A549 (cell line): ENCODE measurements around the gene PAIP2.

ENCODE experiments used
- CEBPB ChIP-seq, 2 experiments: fragments of >200 bp in 1 of 2; sonication (Bioruptor Twin) in 1 of 2; formaldehyde crosslinking in 1 of 2; IDR thresholded peaks; 2 replicates each; pipeline ENCODE4 v1.6.1; 2012 to 2016
- CHD2 ChIP-seq: fragments of 150-350 bp; IDR thresholded peaks from 2 replicates; pipeline ENCODE4 v1.6.1; 2014; ENCODE audit warnings: low read length; ENCODE audit not compliant: partially characterized antibody
- CTCF ChIP-seq: fragments of >200 bp; sonication (Bioruptor Twin); formaldehyde crosslinking; IDR thresholded peaks from 3 replicates; pipeline ENCODE4 v1.5.1; 2016
- E2F6 ChIP-seq: IDR thresholded peaks from 2 replicates; pipeline ENCODE4 v1.6.1; 2012; ENCODE audit warnings: low read depth, borderline replicate concordance
- EP300 ChIP-seq, 2 experiments: fragments of >200 bp; sonication (Bioruptor Twin); formaldehyde crosslinking; IDR thresholded peaks; 2 replicates in 1 of 2; 3 replicates in 1 of 2; pipeline ENCODE4 v1.6.1; 2016 to 2017
- GATA3 ChIP-seq: IDR thresholded peaks from 2 replicates; pipeline ENCODE4 v1.6.1; 2012; ENCODE audit warnings: borderline replicate concordance
- HMGXB4 ChIP-seq: fragments of 250-450 bp; sonication (Bioruptor Pico); IDR thresholded peaks from 2 replicates; pipeline ENCODE4 v1.5.0; 2021; ENCODE audit warnings: mild to moderate bottlenecking, moderate library complexity, borderline replicate concordance
- PBX3 ChIP-seq: IDR thresholded peaks from 2 replicates; pipeline ENCODE4 v1.6.1; 2012
- POLR2A ChIP-seq: IDR thresholded peaks from 2 replicates; pipeline ENCODE4 v1.6.1; 2012; ENCODE audit warnings: mild to moderate bottlenecking, low read length
- RAD21 ChIP-seq, 2 experiments: fragments of >200 bp in 1 of 2; sonication (Bioruptor Twin) in 1 of 2; formaldehyde crosslinking in 1 of 2; IDR thresholded peaks in 1 of 2; conservative IDR thresholded peaks in 1 of 2; 2 replicates in 1 of 2; 3 replicates in 1 of 2; pipeline ENCODE4 v1.6.1; 2012 to 2018; ENCODE audit warnings: inconsistent platforms in 1 of 2
- RNF2 ChIP-seq: fragments of 200-600 bp; sonication (generic); IDR thresholded peaks from 2 replicates; pipeline ENCODE4 v1.6.1; 2016; ENCODE audit warnings: low read depth, mild to moderate bottlenecking, antibody characterized with exemption, moderate library complexity, borderline replicate concordance
- TF ChIP-seq, protein P1 (sequence below): fragments of 150-350 bp; IDR thresholded peaks from 2 replicates; pipeline ENCODE4 v1.6.1; 2014; ENCODE audit warnings: low read depth, mild to moderate bottlenecking, low read length
- TF ChIP-seq, protein P2 (sequence below): fragments of 200-600 bp; sonication (generic); IDR thresholded peaks from 2 replicates; pipeline ENCODE4 v1.6.1; 2016; ENCODE audit warnings: antibody characterized with exemption, mild to moderate bottlenecking, moderate library complexity

- TF ChIP-seq, protein P1, sequence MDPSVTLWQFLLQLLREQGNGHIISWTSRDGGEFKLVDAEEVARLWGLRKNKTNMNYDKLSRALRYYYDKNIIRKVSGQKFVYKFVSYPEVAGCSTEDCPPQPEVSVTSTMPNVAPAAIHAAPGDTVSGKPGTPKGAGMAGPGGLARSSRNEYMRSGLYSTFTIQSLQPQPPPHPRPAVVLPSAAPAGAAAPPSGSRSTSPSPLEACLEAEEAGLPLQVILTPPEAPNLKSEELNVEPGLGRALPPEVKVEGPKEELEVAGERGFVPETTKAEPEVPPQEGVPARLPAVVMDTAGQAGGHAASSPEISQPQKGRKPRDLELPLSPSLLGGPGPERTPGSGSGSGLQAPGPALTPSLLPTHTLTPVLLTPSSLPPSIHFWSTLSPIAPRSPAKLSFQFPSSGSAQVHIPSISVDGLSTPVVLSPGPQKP, result no peak
- TF ChIP-seq CTCF (no peak), GATA3 (no peak), RAD21 (conservative IDR thresholded peaks at IDR 0.05 in 1 of 2, IDR thresholded peaks at IDR 0.05 in 1 of 2) (no peak), RNF2 (no peak), CEBPB (IDR thresholded peaks at IDR 0.05) (no peak), CHD2 (no peak), PBX3 (no peak), HMGXB4 (CRISPR knock-in tag) (no peak), POLR2A (no peak), E2F6 (no peak), EP300 (IDR thresholded peaks at IDR 0.05) (no peak)
- TF ChIP-seq, protein P2, sequence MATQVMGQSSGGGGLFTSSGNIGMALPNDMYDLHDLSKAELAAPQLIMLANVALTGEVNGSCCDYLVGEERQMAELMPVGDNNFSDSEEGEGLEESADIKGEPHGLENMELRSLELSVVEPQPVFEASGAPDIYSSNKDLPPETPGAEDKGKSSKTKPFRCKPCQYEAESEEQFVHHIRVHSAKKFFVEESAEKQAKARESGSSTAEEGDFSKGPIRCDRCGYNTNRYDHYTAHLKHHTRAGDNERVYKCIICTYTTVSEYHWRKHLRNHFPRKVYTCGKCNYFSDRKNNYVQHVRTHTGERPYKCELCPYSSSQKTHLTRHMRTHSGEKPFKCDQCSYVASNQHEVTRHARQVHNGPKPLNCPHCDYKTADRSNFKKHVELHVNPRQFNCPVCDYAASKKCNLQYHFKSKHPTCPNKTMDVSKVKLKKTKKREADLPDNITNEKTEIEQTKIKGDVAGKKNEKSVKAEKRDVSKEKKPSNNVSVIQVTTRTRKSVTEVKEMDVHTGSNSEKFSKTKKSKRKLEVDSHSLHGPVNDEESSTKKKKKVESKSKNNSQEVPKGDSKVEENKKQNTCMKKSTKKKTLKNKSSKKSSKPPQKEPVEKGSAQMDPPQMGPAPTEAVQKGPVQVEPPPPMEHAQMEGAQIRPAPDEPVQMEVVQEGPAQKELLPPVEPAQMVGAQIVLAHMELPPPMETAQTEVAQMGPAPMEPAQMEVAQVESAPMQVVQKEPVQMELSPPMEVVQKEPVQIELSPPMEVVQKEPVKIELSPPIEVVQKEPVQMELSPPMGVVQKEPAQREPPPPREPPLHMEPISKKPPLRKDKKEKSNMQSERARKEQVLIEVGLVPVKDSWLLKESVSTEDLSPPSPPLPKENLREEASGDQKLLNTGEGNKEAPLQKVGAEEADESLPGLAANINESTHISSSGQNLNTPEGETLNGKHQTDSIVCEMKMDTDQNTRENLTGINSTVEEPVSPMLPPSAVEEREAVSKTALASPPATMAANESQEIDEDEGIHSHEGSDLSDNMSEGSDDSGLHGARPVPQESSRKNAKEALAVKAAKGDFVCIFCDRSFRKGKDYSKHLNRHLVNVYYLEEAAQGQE, result no peak
Observed at GRCh38 chr5:139315056-139315615, 26.5 kb upstream of the PAIP2 start.
